Daoy (cell line): Measurements from ENCODE around the gene GBP6. TPM values are rescaled to one million over a fixed set of nuclear protein-coding genes. Genes with fewer than 3 reads are reported as not detected.
"Not testable (repeated sequence)": the region's sequence is repeated elsewhere in the genome, so short reads cannot be mapped to it uniquely, and the experiment has no call there.

Experiments used
- DNase-seq: peaks from one replicate; pipeline ENCODE4 v3.0.0-alpha.2; 2015; ENCODE audit warnings: low read depth
- total RNA-seq: library from RNA; depleted of rRNA; stranded (reverse); fragments of >200 nt; shearing (Covaris generic); gene quantifications from 2 replicates; pipeline ENCODE4 v1.2.3, GENCODE V29; 2014; rRNA removed

The GBP6 gene
- total RNA-seq = 0.11 TPM in 1 of 2 replicates, not detected in the other

- DNase-seq = peak; percentile 50
Observed at GRCh38 chr1:89363638-89364536, at the start of gene GBP6. Gene GBP6, plus strand, starts transcription at chr1:89364059. Its CDS starts 4,493 bp downstream, at chr1:89368552.

- DNase-seq = no peak
Observed at GRCh38 chr1:89322402-89322801, 41.5 kb upstream of the GBP6 start.

GRCh38 chr1:89331890-89332289, 32.0 kb upstream of the GBP6 start:
- no peak for DNase-seq

GRCh38 chr1:89332461-89332860, 31.4 kb upstream of the GBP6 start:
- DNase-seq = no peak

GRCh38 chr1:89335486-89335885, 28.4 kb upstream of the GBP6 start:
- no peak for DNase-seq

- no peak for DNase-seq
Observed at GRCh38 chr1:89337903-89338302, 26.0 kb upstream of the GBP6 start.

GRCh38 chr1:89339039-89339438, 24.8 kb upstream of the GBP6 start:
- DNase-seq = no peak

- not testable (repeated sequence) for DNase-seq
Observed at GRCh38 chr1:89345479-89345878, 18.4 kb upstream of the GBP6 start.

- no peak for DNase-seq
Observed at GRCh38 chr1:89347296-89347695, 16.6 kb upstream of the GBP6 start.

GRCh38 chr1:89350298-89350697, 13.6 kb upstream of the GBP6 start:
- no peak for DNase-seq

GRCh38 chr1:89351597-89352311, 12.1 kb upstream of the GBP6 start:
- no peak for DNase-seq

GRCh38 chr1:89352421-89352820, 11.4 kb upstream of the GBP6 start:
- DNase-seq = no peak

GRCh38 chr1:89354205-89354604, 9.7 kb upstream of the GBP6 start:
- DNase-seq = no peak

- DNase-seq = no peak
Observed at GRCh38 chr1:89355056-89355455, 8.8 kb upstream of the GBP6 start.

GRCh38 chr1:89356658-89357400, 7.0 kb upstream of the GBP6 start:
- peak; percentile 28 for DNase-seq

GRCh38 chr1:89358287-89358893, 5.5 kb upstream of the GBP6 start:
- peak; percentile 78 for DNase-seq

GRCh38 chr1:89360716-89361115, 3.1 kb upstream of the GBP6 start:
- no peak for DNase-seq

GRCh38 chr1:89361681-89362080, 2.2 kb upstream of the GBP6 start:
- no peak for DNase-seq

- DNase-seq = peak; percentile 52
Observed at GRCh38 chr1:89363196-89363595, 663 bp upstream of the GBP6 start.

GRCh38 chr1:89364954-89365550, 1.2 kb downstream of the GBP6 start:
- no peak for DNase-seq

- no peak for DNase-seq
Observed at GRCh38 chr1:89367221-89367620, 3.4 kb downstream of the GBP6 start.
